DOHH2 (cell line): ENCODE data around the gene DNMT1.

Experiments used
- CTCF ChIP-seq: fragments of 200-600 bp; sonication (generic); IDR thresholded peaks from one replicate; pipeline ENCODE4 v1.5.1; 2014; ENCODE audit warnings: antibody characterized with exemption, mild to moderate bottlenecking, low read depth, low read length; ENCODE audit not compliant: poor library complexity, severe bottlenecking
- EZH2phosphoT487 ChIP-seq: fragments of 200-600 bp; sonication (generic); IDR thresholded peaks from 2 replicates; pipeline ENCODE4 v1.6.1; 2017; ENCODE audit warnings: borderline replicate concordance, mild to moderate bottlenecking, antibody characterized with exemption, low read length, moderate library complexity, mixed read lengths

DNA sequence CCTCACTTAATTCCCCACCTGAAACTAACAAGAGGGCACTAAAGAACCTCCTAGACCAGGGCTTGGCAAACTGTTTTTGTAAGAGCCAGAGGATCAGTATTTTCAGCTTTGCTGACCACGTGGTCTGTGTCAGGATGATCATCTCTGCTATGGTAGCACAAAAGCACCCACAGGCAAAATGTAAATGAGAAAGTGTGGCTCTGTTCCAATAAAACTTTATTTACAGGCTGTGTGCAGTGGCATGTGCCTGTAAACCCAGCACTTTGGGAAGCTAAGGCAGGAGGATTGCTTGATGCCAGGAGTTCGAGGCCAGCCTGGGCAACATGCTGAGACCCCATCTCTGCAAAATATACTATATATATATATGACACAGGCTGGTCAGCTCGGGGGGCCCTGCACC, 31.2 kb downstream of the DNMT1 start:
- no peak for TF ChIP-seq CTCF
- TF ChIP-seq EZH2phosphoT487: no peak
